ENCODE data around the gene GNAI2.

Gene GNAI2

DNA sequence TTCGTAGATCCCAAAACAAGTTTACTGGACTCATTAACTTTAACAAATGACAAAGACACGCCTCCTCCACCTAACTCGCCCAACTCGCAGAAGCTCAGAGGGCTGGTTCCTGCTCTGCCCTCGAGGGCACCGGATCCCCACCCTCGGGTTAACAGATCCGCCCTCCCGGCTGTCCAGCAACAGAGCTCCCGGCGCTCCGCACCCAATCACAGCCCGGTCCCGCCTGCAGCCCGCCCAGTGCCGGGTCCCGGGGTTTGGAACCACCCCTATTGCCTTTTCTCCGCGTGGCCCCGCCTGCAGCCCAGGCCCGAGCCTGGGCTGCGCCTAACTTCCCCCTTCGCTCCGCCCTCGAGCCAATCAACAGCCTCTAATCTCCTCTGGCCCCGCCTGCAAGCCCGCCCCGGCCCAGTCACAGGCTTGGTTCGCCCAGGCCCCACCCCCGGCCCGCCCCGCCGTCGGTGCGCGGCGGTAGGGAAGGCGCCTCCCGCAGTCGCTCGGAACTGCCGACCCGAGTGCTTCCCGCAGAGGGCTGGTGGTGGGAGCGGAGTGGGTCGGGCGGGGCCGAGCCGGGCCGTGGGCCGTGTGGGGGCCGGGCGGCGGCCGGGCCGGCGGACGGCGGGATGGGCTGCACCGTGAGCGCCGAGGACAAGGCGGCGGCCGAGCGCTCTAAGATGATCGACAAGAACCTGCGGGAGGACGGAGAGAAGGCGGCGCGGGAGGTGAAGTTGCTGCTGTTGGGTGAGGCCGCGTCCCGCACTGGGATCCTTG, at the start of gene GNAI2:
Gene GNAI2, plus strand, starts transcription at position 489 of the 768 bp plus-strand sequence. Its CDS starts 132 bp downstream, at position 621.
- DNase-seq = peak; percentile 98

DNA sequence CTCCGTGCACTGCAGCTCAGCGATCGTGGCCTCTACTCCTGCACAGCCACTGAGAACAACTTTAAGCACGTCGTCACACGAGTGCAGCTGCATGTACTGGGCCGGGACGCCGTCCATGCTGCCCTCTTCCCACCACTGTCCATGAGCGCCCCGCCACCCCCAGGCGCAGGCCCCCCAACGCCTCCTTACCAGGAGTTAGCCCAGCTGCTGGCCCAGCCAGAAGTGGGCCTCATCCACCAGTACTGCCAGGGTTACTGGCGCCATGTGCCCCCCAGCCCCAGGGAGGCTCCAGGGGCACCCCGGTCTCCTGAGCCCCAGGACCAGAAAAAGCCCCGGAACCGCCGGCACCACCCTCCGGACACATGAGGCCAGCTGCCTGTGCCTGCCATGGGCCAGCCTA, 48.3 kb upstream of the GNAI2 start:
- no peak for DNase-seq

DNA sequence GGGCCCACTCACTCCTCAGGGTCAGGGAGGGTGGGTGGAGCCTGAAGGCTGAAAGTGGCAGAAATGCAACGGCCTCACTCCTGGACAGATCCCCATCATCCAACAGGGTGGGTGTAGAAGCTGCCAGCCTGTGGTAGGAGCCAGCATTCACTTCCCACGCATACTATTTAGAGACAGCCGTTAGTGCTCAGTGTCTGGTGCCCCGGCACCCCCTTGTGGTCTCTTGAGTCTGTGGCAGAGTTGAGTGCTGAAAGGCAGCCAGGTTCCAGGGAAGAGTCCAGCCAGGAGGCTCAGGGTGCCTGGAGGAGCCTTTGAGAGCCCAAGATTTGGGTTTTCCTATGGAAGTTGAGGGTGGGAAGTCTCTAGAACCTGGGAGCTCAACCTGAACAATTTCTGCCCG, 46.7 kb upstream of the GNAI2 start:
- peak; percentile 82 for DNase-seq

DNA sequence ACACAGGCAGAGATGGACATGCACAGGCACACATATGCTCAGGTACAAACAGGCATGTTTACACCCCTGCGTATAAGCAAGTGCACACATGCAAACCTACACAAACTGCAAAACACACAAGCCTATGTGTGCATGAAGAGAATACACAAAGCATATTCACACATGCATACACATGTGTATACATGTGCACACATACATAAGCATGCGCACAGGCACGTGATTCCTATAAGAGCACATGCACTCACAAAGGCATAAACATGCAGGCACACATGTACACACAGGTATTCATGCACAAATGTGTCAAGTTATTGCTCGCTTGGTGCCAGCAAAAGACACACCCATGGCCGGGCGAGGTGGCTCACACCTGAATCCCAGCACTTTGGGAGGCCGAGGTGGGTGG, 46.0 kb upstream of the GNAI2 start:
- no peak for DNase-seq

DNA sequence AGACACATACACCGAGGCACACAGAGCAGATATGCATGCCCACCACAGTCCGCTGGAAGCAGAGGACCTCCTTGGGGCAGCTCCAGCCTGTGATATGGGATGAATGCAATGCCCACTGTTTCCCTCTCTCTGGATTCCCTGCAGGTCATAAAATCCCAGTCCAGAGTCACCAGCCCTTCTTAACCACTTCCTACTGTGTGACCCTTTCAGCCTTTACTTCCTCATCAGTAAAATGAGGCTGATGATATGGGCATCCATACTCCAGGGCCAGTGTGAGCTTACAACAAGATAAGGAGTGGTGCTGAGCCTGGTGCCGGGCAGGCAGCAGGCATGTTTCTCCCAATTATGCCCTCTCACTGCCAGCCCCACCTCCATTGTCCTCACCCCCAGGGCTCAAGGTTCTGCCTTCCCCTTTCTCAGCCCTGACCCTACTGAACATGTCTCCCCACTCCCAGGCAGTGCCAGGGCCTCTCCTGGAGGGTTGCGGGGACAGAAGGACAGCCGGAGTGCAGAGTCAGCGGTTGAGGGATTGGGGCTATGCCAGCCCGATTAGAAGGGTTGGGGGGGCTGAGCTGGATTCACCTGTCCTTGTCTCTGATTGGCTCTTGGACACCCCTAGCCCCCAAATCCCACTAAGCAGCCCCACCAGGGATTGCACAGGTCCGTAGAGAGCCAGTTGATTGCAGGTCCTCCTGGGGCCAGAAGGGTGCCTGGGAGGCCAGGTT, 44.9 kb upstream of the GNAI2 start, which contains the start of gene GNAT1:
Gene GNAT1, plus strand, starts transcription at position 675 of the 725 bp plus-strand sequence. CDS start 116 bp downstream, outside the sequence.
- DNase-seq = no peak

DNA sequence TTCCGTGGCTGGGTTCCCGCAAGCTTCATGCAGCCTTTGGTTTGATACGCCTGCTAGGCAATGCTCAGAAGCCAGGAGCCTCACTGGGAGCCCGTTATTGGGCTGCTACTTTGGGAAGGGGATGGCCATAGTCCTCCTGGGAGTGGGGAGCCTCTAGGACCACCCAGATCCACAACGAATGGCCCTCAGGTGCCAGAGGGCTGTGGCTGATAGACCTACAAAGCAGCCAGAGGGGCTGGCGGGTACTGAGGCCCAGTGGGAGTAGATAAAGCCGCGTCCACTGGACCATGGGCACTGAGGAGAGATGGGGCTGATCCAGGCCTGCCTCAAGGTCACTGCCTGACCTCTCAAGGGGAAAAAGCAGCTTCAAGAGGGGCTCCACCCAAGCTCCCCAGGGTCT, 43.9 kb upstream of the GNAI2 start:
- no peak for DNase-seq

DNA sequence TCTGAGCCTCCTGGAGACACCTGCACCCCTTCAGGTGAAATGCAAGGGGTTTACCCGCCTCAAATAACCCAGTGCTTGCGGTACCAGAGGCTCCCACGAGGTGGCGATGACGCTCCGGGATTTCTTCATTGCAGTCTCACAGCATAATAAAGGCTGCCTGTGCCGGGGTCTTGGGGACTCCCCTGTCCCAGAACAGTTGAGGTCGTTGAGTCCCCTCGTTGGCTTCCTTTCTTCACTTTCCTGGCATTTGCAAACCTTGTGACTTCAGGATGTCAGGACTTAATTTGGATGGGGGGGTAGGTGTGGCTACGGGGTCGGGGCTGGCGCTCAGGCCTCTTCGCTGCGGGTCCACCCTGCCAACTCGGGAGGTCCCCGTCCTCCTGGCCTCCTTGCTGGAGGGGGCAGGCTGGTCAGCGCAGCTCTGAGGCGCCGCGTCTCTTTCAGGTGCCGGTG, 43.3 kb upstream of the GNAI2 start:
- DNase-seq = peak; percentile 70

DNA sequence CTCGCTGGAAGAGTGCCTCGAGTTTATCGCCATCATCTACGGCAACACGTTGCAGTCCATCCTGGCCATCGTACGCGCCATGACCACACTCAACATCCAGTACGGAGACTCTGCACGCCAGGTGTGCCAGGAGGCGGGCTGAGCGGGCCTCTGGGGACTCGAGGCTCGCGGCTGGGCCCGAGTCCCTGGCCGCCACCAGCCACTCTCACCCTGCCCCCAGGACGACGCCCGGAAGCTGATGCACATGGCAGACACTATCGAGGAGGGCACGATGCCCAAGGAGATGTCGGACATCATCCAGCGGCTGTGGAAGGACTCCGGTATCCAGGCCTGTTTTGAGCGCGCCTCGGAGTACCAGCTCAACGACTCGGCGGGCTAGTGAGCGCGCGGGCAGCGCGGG, 42.7 kb upstream of the GNAI2 start:
- DNase-seq = no peak

DNA sequence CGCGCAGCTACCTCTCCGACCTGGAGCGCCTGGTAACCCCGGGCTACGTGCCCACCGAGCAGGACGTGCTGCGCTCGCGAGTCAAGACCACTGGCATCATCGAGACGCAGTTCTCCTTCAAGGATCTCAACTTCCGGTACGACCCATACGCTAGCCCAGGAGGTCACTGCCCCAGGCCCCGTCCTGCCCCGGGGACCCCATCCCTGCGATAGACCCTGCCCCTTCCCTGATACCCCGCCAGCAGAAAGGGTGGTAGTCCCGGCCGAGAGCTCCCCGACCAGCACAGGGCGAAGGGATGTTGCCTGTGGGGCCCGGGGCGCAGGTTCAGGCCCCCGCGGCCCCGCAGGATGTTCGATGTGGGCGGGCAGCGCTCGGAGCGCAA, 42.3 kb upstream of the GNAI2 start:
- DNase-seq = no peak

DNA sequence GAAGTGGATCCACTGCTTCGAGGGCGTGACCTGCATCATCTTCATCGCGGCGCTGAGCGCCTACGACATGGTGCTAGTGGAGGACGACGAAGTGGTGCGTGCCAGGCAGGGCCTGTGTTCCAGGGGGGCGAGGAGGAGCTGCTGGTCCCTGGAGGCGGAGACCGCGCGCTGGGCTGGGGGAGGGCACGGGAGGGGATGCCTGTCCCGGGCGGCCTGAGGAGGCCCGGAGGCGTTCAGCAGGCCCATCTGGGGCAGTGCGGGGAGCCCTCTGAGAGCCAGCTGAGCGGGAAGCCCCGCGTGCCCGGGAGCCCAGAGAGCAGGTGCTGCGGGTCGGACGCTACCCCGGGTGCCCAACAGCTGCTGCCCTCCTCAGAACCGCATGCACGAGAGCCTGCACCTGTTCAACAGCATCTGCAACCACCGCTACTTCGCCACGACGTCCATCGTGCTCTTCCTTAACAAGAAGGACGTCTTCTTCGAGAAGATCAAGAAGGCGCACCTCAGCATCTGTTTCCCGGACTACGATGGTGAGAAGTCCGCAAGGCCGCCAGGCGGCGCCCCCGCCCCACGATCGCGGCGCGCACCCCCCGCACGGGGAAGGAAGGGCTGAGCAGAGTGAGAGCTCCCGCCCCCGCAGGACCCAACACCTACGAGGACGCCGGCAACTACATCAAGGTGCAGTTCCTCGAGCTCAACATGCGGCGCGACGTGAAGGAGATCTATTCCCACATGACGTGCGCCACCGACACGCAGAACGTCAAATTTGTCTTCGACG, 41.7 kb upstream of the GNAI2 start:
- DNase-seq = peak; percentile 62

DNA sequence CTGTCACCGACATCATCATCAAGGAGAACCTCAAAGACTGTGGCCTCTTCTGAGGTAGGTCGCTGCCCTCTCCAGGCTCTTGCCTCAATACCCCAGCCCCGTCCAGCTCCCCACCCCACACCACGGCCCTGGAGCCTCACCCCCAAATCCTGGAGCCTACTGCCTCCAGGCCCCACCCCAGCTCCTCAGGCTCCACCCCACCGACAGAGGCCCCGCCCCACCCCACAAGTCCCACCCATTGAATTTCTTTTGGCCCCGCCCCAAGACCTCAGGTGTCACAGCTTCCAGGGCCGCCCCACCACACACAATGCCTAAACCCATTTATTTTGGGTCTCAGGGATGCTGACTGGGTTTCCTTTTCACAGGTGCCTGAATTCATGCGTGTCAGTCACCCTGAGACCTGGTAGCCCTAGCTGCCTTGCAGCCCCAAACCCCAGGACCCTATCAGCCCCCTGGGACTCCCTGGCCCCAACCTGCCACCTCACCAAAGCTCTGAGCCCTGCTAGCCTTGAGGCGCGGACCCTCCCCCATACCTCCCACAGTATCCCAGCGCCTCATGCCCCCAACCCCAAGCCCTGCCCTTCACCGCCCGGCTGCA, 41.0 kb upstream of the GNAI2 start:
- DNase-seq = peak; percentile 11

DNA sequence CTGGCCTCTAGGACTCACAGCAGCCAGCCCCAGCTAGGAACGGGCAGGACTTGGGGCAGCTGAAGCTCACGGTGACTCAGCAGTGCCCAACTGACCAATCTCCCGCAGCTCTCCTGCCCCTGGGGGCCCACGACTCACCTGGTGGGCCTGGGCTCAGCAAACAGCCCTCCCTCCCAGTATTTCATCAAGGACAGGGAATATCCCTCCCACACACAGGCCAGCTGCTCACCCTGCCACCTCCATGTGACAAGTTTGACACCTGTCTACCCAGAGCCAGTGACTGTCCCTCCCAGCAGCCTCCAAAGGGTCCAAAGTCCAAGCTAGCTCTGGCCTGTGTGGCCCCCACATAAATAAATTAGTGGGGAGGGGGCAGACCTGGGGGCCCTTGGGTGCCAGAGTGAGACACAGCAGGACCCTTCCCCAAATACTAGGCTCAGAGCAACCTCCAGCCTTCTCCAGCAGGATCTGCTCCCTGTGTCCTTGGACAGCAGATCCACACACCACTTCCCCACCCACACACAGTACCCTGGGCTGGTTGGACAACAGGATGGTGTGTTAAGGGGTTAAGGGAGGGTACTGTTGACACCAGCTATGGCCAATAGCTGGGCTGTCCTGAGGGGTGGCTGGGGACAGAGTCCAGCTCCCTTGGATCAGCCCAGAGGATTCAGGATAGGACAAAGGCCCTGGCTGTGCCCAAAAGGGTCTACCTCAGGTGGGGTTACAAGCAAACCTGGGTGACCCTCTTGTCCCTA, 40.3 kb upstream of the GNAI2 start:
- no peak for DNase-seq

DNA sequence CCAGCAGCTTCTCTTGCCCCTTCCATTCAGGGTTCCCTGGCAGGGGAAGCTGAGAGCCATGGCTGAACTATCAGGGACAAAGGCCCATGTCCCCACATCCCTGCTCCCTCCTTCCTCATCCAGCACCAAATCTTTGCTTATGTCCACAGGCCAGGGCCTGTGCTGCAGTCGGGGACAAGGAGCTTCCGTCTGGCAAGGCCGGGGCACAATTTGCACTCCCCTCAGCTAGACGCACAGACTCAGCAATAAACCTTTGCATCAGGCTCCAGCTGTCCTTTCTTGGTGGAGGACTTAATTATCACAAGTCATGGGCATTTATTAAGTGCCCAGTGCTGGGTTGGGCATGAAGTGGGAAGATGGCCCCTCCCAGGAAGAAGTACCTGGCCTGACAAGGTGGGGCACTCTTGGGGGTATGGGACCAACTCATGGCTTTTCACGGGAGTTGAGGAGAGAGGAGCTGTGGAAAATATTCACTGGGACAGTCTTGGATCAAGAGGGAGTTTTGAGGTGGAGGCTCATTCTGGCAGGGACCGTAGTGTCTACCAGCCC, 39.7 kb upstream of the GNAI2 start:
- no peak for DNase-seq

DNA sequence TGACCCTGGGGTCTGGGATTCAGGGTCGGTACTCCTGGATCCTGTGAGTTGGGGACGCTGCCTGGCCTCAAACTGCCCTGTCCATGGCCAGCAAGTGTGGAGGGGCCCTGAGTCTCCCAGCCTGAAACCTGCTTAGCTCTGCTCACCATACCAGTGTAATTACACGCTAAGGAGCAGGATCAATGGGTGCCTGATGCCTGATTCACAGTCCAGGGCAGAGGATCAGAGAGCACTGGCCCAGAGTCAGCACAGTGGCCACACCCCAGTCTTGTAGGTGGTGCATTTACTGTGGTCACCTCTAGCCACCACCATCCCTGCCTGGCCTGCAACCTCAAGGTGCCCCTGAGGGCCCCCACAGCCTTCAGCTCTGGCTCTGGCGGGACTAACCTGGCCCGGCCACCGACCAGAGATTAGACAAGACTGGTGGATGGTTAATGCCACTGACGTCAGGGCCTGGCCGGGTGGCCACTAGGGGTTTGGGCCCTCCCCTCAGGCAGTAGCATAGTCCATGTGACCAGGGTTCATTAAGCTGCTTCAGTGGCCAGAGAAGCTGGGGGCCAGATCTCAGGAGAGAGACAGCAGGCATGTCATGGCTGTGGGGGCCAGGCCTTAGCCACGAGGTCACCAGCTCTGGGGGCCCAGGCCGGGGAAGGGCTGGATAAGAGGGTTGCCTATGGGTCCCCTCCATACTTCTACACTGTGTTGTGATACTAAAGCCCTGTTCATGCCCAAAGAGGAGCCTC, 34.3 kb upstream of the GNAI2 start:
- no peak for DNase-seq

DNA sequence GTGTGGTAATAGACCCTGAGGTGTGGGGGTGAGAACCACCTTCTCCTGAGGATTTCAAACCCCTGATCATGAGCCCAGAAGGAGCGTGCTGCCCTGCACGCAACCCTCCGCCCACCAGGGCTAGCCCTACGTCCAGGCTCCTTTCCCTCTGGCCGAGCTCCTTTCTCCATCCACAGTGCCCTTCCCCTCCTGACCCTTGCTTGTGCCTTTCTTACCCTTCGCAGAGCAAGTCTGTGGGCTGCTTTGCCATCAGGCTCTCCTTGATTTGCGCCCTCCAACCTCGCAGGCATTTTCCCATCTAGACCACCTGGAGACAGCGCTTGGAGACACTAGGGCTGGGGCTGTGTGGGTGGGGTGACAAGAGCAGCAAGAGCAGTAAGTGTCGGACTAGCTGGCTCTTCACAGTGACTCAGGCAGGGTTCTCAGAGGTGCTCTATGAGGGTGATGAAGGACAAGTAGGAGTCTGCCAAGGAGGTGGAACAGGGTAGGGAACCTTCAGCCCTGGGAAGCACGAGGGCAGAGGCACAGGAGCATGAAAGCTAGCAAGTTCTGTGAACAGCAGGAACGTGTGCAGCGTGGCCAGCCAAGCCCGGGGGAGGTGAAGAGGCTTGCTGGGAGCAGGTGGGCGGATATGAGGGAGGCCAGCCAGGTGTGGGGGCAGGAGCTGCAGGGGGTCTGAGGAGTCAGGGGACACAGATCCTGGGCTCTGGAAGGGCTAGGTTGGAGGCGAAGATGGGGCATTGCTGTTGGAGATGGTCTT, 33.5 kb upstream of the GNAI2 start:
- no peak for DNase-seq

DNA sequence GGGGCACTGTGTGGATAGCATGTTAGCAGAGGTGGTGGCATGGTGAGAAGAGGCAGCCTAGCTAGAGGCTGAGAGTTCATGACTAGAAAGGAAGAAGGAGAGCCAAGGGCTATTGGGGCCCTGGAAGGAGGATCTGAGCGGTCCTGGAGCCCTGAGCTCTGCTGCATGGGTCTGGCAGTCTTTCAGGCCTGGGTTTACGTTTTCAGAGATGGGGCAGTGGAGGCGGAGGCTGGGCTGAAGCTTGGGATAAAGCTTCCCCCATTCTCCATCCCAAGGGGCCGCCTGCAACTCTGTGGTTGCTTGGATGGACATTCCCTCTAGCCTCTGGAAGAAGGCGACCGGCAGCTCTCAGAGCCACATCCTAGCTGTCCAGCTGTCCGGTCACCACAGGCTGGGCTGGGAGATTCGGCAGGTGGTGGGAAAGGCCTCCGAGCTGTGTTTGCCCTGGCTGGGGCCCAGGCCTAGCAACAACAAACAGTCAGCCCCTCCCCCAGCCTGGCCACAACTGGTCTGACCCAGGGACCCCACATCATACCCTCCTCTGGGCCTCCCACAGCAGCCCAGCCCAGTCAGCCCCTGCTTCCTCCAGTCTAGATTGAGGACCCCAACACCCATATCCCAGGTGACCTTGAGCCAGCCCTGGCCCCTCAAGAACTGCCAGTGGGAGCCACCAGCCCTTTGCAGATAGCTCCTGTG, 32.7 kb upstream of the GNAI2 start:
- no peak for DNase-seq

DNA sequence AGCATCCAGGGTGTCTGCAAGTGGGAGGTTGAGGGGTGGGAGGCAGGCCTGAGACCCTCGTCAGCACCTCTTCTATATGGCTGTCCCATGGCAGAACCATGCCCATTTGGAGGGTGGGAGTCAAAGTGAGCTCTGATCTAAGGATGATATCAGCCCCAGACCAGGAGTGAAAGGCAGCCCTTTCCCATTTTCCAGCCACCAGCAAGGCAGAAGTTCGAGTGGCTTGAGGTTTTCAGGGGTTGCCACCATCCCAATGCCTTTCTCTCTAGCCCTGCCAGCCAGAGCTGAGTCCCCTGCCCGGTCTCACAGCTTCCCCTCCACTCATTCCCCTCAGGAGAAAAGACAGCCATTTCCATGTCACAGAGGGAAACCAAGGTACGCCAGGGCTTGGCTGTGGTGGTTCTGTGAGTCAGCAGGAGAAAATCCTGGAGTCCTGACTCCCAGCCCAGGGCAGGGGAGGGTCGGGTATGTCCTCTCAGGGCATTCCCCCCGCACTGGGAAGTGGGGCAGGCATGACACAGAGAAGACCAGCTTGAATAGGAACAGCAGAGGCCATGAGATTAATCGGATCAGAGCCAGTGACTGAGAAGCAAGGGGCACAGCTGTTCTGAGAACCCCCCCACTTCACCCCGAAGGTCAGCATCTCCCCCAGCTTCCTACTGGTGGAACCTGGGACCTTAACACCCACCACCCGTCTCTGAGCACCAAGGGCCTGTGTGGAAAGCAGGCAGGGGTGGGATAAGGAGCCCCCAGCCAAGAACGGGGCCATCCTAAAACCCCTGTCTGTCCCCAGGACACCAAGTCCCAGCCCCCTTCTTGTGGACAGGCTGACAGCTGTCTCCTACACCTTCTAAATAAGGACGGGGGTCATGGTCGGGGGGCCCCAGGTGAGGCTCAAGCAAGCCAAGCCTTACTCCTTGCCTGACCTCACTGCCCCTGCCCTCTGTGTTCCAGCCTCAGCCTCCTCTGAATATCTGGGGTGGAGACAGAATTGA, 31.9 kb upstream of the GNAI2 start:
- no peak for DNase-seq

DNA sequence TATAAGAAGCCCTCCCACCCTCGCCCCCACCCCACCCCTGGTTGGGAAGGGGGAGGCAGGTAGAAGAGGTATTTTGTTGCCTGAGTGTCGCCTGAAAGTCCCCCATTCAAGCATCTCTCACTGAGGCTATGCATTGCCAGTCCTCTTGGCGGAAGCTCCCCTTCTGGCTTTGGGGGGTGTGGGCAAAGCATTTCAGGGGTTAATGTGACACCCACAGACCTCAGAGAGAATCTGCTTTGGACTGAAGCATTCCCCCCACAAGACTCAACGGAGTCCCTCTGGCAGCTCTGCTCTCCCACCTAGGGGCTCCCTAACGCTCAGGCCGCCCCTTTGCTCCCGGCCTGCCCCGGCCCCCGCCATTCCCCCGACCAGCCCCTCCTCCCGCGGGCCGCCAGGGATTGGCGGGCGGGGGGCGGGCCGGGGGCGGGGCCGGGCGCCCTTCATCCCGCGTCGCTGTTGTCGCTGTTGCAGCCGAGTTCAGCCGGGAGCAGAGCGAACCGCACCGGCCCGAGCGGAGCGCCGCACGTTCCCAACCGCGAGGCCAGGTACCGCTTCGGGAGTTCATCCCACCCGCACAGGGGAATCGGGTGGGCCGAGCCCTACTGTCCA, 31.1 kb upstream of the GNAI2 start, which contains the start of gene SLC38A3:
Gene SLC38A3, plus strand, starts transcription at position 468 of the 609 bp plus-strand sequence. CDS start 8,929 bp downstream, outside the sequence.
- DNase-seq = no peak

Data from hematopoietic multipotent progenitor cell treated with erythropoietin and hydrocortisone succinate and interleukin-3 and kit ligand, for 8 days (in vitro differentiated cells).